BJ (cell line): ENCODE measurements around the gene SDHAF1. TPM values are rescaled to one million over a fixed set of nuclear protein-coding genes. Genes with fewer than 3 reads are reported as not detected.

Source experiments
- CTCF ChIA-PET: fragments of 350-600 bp; formaldehyde crosslinking; extraction: SDS; loops from one replicate; lab custom pipeline; 2021; ENCODE audit warnings: antibody characterized with exemption, inconsistent platforms; lab: Yijun Ruan, JAX
- POLR2A ChIA-PET: fragments of 300-600 bp; sonication (Branson Sonifier 250); formaldehyde crosslinking; extraction: SDS; loops from one replicate; lab custom pipeline; 2021; ENCODE audit warnings: antibody characterized with exemption; lab: Charles Lee
- DNase-seq: peaks from one replicate; pipeline ENCODE4 v3.0.0-alpha.2; 2011; ENCODE audit warnings: low read depth
- H3K27me3 ChIP-seq: 2 replicates; pipeline ENCODE4 v1.6.0; 2011; ENCODE audit warnings: low read length; ENCODE audit not compliant: control insufficient read depth, insufficient read depth
- H3K36me3 ChIP-seq: 2 replicates; pipeline ENCODE4 v1.5.1; 2011; ENCODE audit warnings: low read length; ENCODE audit not compliant: control insufficient read depth, insufficient read depth
- H3K4me3 ChIP-seq: 2 replicates; pipeline ENCODE4 v1.5.1; 2011; ENCODE audit warnings: low read depth, mild to moderate bottlenecking, control low read depth, low read length
- CTCF ChIP-seq: IDR thresholded peaks from 2 replicates; pipeline ENCODE4 v1.5.1; 2011; ENCODE audit warnings: low read depth, mild to moderate bottlenecking, control low read depth, inconsistent platforms, low read length, moderate library complexity; ENCODE audit not compliant: insufficient read depth
- polyA plus RNA-seq: library from polyadenylated mRNA; depleted of rRNA; stranded (reverse); fragments of >200 nt; gene quantifications from 2 replicates; pipeline ENCODE4 v1.2.3, GENCODE V29; 2011

SDHAF1 gene
- polyA plus RNA-seq, 1 experiment, result 14.5 TPM

GRCh38 chr19:35987571-35987896 lies 7.5 kb upstream of the SDHAF1 start:
- ChIA-PET CTCF (no interaction called here), POLR2A (no interaction called here)
- Histone ChIP-seq H3K4me3 (no peak overlapping the region), H3K36me3 (no peaks in the 10 kb centered on the region), H3K27me3 (peaks cover 6% of the 10 kb centered on the region)
- TF ChIP-seq CTCF, result no peak
- no peak for DNase-seq

GRCh38 chr19:35988824-35989223 lies 6.2 kb upstream of the SDHAF1 start:
- no peak for TF ChIP-seq CTCF

DNA sequence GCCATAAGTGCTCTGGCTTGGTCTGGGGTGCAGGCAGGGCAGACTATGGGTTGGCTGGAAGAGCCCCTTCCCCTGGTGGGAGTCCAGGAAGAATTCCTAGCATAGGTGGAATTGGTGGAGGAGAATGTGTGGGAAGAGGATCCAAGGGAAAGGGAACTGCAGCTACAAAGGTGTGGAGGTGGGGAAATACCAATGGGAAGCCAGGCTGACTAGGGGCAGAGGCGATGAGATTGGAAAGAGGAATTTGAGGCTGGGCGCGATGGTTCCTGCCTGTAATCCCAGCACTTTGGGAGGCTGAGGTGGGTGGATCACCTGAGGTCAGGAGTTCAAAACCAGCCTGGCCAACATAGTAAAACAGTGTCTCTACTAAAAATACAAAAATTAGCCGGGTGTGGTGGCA lies 4.8 kb upstream of the SDHAF1 start:
- CTCF ChIA-PET, result interaction anchor here (0.8 to 1.3 kb wide), 2 partner anchors 43 to 71 kb away, joined by 3 to 4 read pairs; no protein-coding TSS in a partner anchor
- Histone ChIP-seq H3K27me3 (peaks cover 6% of the 10 kb centered on the region), H3K4me3 (no peak overlapping the region), H3K36me3 (no peaks in the 10 kb centered on the region)
- TF ChIP-seq CTCF, result no peak
- POLR2A ChIA-PET, result no interaction called here
- DNase-seq, result no peak

More at GRCh38 chr19:35988824-35989223, 6.2 kb upstream of the SDHAF1 start:
- POLR2A ChIA-PET, result no interaction called here
- no peak for DNase-seq
- CTCF ChIA-PET, result no interaction called here
- no peak overlapping the region for H3K4me3 ChIP-seq
- no peaks in the 10 kb centered on the region for H3K36me3 ChIP-seq
- H3K27me3 ChIP-seq, result peaks cover 6% of the 10 kb centered on the region

DNA sequence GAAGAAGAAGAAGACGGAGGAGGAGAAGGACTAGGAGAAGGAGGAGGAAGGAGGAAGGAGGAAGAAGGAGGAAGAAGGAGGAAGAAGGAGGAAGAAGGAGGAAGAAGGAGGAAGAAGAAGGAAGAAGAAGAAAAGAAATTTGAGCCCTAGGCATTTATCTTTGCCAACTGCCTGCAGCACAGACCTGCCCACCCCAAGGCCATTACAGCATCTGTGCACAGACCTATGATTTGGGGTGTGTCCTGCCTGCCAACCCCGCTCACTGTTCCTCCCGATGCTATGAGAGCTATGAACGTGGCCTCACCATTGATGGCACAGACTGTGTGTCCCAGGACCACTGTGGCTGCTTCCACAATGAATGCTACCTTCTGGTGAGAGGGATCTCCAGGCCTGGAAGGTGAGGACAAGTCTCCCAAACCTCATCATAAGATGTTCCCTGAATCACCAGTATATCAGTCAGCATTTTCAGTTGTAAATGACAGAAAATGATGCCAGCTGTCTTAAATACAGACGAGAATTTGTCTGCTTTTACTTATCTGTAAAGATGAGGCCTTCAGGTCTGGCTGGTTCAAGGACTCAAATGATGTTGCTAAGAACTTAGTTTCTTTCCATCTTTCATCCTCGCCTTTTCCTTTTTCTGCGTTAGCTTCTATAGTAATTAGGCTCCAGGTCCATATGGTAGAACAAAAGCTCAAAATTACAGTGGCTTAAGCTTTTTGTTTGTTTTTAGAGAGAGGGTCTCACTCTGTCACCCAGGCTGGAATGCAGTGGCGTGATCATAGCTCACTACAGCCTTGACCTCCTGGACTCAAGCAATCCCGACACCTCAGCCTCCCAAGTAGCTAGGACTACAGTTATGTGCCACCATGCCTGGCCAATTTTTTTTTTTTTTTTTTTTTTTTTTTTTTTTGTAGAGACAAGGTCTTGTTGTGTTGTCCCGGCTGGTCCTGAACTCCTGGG lies 3.9 kb upstream of the SDHAF1 start:
- no peaks in the 10 kb centered on the region for H3K36me3 ChIP-seq
- POLR2A ChIA-PET, result no interaction called here
- H3K27me3 ChIP-seq, result peaks cover 5% of the 10 kb centered on the region; the same call in 1 of the 2 replicates
- TF ChIP-seq CTCF, result no peak
- DNase-seq, result no peak
- CTCF ChIA-PET, result interaction anchor here (1.3 kb wide), 1 partner anchor 70 kb away, joined by 3 read pairs; no protein-coding TSS in a partner anchor
- no peak overlapping the region for H3K4me3 ChIP-seq

DNA sequence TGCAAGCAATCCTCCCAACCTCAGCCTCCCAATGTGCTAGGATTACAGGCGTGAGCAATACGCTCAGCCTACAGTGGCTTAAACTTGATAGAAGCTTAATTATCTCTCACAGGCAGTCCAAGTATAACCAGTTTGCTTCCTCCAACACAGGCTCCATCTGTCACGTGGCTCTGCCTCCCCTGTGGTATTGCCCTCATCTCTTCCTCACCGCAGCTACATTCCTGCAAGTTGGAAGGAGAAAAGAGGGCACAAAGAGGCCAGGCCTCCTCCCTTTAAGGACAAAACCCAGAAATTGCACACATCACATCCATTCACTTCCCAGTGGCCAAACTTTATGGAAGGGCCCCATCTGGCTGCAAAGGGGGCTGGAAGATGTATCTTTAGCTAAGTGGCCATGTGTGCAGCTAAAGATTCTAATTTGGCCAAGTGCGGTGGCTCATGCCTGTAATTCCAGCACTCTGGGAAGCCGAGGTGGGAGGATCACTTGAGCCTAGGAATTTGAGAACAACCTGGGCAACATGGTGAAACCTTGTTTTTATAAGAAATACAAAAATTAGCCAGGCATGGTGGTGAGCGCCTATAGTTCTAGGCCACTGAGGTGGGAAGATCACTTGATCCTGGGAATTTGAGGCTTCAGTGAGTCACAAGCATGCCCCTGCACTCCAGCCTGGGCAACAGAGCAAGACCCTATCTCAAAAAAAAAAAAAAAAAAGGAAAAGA lies 3.1 kb upstream of the SDHAF1 start:
- DNase-seq, result no peak
- POLR2A ChIA-PET, result no interaction called here
- CTCF ChIA-PET, result no interaction called here

More for the DNA sequence above, 3.1 kb upstream of the SDHAF1 start:
- TF ChIP-seq CTCF, result no peak
- H3K27me3 ChIP-seq, result peaks cover 5% of the 10 kb centered on the region; the same call in 1 of the 2 replicates
- H3K36me3 ChIP-seq, result no peaks in the 10 kb centered on the region
- no peak overlapping the region for H3K4me3 ChIP-seq
